Umbilical cord (tissue), 2 donors: ENCODE results near the gene CTPS1. TPM values are rescaled to one million over a fixed set of nuclear protein-coding genes. Genes with fewer than 3 reads are reported as not detected.

ENCODE experiments used
- DNase-seq: peaks from one replicate; pipeline ENCODE4 v3.0.0-alpha.2; 2015; ENCODE audit warnings: low spot score
- total RNA-seq: library from RNA; depleted of rRNA; stranded (reverse); fragments of >200 nt; gene quantifications from one replicate; pipeline ENCODE4 v1.2.3, GENCODE V29; 2014; ENCODE audit warnings: low replicate concordance; ENCODE audit not compliant: insufficient read depth

Gene CTPS1
- total RNA-seq, 1 donor from 2014 or later = 35.2 TPM

DNA sequence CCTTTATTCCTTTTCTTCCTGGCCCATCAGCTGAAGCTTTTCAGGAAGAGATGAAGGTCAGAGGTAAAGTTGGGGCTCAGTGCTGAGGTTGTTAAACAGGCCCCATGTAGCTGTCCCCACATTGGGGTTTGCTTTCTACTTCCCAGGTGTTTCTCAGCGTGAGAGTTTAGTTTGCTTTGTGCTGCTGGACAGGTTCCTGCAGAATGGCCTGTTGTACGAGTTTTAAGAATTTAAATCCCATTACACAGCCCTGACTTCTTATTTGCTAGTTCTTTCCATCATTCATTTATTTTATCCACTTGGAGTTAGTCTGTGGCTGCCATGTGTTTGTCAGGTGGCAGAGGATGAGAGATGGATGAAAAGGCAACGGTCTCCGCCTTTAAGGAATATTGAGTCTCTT, 19.2 kb downstream of the CTPS1 start:
- DNase-seq = no peak

DNA sequence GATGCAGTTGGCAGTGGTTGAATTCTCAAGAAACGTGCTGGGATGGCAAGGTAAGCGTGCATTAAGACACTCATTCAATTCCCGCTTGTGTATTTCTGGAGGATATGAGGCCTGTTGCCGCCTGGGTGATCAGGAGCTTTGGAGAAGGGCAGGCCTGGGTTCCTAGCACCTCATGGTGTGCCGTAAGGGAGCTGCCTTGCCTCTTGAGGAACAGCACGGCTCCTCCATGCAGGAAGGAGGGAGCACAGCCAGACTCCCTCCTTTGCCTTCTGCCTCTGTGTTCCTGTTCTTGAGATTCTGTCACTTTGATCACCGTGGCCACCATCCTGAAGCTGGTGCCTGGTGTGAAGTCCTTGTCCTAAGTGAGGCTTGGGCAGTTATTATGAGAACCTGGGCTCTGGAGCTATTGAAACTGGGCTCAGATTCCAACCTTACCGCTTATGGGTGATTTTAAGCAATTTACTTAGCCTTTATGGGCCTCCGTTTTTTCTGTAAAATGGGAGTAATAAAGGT, 23.7 kb downstream of the CTPS1 start:
- no peak for DNase-seq

DNA sequence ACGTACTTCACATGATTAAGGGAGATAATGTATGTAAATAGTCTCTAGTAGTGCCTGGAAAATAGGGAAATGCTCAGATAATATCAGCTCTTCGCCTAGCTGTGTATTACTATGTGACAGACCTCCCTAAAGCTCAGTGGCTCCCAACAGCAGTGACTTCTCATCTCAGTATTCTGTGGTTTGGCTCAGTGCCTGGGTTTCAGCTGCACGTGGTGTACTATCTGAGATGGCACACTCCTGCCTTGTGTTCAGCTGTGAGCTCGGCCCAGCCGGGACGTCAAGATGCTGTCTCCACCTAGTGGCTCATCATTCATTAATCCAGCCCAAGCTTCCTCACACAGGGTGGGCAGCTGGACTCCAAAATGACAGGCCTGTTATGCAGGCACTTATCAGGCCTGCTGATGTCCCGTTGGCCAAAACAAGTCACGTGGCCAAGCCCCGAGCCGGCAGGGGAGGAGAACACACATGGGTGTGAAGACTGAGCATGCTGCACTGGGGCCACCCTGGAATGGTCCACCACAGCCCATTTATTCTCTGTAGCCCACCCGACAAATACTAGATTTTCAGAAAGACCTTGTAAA, 24.2 kb downstream of the CTPS1 start:
- DNase-seq = peak; percentile 97

DNA sequence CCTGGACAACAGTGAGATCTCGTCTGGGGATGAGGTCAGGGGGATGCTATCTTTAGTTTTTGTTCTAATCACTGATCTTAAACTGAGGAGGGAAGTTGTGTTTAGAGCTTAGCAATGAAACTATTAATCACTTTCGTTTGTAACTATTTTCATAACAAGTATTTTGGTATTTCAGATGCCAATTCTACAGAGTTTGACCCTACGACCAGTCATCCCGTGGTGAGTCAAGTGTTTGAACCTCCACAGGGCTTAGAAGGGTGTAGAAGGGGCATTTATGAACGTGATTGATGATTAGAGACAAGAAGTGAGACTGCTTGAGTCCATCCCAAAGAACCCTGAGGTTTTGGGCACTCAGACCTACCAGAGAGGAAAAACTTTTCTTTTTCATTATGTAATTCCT, 26.4 kb downstream of the CTPS1 start:
- DNase-seq = no peak

DNA sequence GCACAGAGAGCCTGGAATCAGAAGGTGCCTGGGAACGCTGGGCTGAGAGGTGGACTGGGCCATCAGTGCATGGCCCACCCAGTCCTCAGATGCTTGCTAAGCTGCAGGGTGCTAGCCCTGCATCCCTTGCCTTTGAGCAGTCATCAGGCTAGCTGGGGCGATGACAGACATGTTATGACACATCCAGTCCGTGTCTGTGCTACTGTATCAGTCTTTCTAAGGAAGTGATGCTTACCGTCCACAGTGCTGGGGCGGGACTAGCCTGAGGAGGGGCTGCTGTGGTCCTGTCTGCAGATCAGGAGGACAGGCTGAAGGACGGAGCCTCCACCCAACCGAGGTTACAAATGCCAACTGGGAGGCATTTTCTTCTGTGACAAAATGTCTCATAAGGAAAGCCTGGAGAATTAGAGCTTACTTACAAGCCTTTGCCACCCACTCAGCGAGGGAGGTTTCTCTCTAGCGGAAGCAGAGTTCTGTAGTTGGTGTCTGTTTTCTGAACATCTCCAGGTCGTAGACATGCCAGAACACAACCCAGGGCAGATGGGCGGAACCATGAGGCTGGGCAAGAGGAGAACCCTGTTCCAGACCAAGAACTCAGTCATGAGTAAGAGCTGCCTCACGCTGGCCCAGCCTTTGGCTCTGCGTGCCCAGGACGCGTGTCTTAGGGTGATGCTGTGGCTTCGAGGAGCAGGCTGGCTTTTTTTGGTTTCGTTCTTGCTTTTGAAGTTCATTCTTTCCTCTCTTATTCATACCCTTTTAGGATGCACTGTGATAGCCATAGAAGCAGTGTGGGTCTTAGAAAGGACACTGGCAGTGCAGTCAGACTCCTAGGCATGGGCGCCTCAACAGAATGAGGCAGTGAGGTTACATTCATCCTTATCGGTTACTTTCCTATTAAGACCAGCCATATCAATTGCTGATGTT, 27.7 kb downstream of the CTPS1 start:
- no peak for DNase-seq

DNA sequence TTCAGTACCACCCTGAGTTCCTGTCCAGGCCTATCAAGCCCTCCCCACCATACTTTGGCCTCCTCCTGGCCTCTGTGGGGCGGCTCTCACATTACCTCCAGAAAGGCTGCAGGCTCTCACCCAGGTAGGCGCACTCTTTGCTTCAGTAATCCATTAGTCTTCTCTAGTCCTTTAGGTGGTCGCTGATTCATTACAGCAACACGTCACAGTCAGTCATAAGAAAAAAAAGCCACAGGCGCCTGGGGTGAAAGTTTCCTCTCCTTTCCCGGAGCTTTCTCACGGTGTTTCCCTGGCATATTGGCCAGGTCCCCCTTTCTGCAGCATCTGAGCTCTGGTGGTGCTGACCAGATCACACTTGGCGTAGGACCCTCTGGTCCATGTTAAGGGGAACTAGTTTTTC, 30.0 kb downstream of the CTPS1 start:
- no peak for DNase-seq

DNA sequence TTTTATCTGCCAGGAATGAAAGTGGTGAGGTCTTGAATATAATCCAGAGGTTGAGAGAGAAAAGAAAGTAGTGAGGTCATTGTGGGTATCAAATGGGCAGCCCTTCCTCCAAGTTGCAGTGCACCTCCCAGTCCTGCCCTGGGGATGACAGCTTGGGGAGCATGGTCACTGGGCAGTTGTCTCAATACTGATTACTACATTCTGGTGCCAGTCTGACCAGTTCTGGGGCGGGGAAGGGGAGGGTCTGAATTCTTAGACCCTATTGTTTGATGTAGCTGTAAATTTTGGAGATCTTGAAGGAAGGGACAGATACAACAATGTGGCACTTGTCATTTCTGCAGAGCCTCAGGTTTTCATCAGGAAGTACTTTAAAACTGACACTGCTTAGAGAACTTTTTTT, 30.8 kb downstream of the CTPS1 start:
- DNase-seq = no peak

DNA sequence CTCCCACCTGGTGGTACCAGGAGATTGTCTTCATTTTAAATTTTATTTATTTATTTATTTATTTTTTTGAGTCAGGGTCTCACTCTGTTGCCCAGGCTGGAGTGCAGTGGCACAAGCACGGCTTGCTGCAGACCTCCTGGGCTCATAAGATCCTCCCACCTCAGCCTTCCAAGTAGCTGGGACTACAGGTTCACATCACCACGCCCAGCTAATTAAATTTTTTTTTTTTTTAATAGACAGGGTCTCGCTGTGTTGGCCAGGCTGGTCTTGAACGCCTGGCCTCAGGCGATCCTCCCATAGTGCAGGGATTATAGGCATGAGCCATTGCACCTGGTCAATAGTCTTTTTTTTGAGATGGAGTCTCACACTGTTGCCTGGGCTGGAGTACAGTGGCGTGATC, 33.5 kb downstream of the CTPS1 start:
- DNase-seq = no peak

DNA sequence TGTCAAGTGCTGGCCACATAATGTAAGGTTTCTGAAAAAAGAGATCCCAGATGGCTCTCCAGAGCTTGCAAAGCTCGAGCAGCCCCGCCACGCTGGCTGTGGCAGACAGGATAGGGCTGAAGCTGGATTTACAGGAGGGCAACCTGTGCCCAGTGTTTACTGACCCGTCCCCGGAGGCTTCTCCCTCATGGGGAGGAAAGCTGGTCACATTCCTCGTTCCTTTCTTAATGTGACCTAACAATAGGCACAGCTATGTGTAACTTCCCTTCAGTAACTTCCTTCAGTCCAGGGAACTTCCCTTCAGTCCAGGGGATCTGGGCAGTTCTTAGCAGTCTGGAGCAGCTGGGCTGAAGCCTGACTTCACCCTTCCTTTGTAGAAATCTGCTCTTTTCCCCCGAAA, 34.3 kb downstream of the CTPS1 start:
- no peak for DNase-seq

DNA sequence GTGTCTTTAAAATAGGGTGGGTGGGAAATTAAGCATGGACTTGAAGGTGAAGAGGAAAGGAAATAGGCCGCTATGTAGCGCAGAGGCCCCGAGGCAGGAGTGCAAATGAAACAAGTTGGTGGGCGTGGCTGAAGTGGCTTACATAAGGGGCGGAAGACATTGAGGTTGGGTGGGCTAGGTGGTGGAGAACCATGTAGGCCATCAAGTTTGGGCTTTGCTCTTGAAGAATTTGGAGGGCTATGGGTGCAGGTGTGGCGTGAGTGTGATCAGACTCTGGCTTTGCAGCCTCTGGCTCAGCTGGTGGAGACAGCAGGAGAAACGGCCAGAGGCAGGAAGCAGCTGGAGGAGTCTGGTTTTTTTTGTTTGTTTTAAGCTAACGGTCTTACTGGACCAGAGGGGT, 35.4 kb downstream of the CTPS1 start:
- DNase-seq = no peak

DNA sequence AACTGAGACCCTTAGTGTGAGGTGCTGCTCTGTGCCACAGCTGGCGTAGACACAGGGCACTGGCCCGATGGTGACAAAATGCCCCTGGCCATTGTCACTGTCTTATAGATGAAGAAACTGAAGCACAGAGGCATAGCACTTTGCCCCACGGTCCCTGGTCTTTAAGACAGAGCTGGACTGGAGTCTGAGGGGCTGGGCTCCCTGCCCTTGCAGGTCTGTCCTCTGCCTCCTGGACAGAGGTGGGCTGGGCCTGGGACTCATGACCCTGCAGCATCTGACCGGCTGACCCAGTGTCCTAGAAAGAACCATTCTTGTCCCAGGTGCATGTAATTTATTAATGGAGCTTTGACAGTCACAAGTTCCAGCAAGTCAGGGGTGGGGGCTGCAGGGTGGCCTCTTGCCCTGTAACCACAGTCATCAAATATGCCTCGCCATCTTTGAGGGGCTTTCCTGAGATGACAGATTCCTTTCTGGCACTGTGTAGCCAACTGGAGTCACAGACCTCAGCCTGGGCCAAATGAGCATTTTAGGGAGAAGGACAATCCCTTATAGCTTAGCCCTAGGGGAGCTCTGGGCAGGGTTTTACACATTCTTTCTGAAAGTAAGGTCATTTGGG, 35.9 kb downstream of the CTPS1 start:
- no peak for DNase-seq

DNA sequence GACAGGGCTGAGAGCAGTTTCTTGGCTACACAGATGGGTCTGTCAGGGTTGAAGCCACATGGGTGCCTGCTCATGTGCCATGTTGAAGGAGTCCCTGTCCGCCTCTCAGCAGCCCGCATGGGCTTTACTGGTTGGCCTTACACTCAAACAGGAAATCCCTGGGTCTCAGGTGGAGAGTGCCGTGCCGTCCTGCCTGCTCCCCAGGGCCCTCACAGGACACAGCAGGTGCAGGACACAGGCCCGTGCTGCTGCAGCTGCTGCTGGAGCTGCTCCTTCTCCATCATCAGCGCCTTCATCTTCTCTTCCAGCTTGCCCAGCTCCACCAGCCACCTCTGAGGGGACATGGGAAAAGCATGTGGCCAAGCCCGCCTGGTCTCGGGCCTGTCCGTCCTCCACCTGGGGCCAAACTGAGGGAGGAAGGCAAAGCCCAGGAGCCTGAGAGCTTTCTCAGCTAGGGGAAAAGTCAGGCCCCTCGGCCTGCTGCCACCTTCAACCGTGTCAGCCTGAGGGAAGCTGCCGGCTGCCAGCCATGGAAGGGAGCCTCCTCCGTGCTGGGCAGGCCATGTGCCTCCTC, 36.5 kb downstream of the CTPS1 start:
- DNase-seq = no peak

DNA sequence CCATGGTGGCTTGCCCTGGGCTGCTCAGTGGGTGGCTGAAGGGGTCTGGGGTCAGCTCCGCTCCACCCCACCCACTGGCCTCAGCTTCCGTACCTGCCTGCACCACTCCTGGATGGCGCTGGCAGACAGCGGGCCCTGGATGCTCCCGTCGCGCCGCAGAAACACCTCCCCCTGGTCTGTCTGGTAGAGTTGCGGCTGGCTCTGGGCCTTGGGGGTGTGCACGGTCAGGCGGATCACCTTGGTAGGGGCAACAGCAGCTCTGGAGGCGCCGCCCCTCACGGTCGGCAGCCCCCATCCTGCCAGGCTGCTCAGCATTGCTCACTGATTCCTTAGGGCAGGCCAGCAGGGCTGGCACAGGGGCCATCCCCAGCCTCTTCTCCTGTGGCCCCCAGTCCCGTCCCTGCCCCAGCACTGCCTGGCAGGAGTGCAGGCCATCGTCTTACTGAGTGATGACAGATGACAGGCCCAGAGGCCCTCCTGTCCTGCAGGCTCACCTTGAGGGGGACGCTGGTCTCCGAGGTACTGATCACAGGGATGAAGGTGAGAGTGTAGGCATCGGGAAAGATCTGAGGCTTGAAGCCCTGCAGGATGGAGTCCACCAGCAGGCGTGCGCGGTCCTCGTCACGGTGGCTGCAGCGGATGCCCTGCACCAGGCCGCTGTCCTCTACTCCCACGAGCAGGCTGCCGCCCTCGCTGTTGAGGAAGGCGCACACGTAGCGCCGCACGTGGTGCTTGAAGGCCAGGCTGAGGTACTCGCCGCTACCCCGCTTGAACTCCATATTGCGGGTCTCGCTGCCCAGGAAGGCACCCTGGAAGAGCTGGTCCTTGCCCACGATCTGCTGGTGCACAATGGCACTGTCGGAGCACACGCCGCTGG, 37.9 kb downstream of the CTPS1 start:
- no peak for DNase-seq

DNA sequence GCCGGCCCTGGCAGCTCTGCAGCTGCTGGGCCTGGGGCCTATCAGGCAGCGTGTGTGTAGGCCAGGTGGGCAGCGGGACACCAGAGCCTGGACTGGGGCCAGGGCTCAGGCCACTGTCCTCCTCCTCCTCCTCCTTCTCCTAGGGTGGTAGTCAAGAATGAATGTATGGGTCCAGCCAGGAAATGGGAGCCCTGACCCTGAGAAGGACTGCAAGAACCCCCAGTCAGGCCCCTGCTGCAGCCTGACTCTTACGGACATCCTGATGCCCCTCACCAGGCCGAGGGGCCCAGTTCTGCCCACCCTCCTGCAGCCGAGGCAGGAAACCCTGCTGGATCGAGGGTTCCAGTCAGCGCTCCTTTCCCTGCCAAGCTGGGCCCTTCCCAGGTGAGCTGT, 38.5 kb downstream of the CTPS1 start:
- DNase-seq = no peak

DNA sequence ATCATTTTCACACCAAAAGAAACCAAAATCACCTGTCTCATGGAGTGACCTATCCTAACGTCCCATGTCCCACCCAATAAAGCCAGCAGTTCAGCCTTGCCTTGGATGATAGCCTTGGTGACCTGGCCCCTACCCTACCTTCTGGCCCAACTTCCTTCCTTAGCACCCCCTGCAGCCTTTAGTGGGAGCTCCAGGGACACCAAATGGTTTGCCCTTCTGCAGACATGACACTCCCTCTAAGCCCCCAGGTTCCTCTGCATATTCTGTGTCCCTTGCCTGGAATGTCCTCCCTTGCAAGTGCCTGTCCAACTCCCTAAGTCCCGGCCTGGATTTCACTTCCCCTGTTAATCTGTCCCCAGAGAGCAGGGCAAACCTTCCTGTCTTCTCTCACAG, 39.9 kb downstream of the CTPS1 start:
- no peak for DNase-seq

DNA sequence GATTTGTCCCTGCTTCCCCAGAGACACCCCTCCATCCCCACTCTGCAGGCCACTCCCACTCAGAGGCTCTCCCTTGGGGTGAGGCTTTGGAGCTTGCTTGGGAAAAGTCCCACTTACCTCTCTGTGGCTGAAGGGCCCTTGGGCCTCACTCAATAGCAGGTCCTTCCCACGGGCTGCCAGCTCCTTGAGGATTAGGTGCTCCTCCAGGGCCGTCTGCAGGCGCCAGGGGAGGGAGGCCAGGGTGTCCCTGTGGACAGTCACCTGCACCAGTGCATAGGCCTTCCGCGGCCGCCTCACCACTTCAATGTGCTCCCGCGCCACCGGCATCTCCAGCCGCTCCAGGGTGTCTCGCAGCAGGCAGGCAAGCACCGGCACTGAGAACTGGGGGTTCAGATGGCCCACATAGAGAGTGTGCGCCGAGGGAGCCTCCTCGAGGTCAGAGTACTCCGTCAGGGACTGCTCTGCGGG, 40.6 kb downstream of the CTPS1 start:
- DNase-seq = no peak

DNA sequence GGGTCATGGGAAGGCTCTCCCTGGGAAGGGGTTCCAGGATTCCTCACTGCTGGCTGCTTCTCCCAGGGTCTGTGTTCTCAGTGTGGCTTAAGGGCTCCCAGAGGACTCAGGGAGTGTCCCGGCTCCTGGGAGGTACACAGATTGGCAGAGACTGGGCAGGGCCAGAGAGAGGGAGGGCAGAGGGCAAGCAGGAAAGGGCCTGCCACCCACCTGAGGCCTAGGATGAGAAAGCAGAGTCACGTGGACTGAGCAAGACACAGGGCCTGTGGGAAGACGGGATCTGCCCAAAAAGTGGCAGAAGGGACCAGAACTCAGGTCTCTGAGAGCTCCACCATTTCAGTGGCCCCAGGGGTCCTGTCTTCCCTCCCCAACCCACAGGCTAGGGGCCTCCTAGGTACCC, 41.2 kb downstream of the CTPS1 start:
- DNase-seq = no peak

DNA sequence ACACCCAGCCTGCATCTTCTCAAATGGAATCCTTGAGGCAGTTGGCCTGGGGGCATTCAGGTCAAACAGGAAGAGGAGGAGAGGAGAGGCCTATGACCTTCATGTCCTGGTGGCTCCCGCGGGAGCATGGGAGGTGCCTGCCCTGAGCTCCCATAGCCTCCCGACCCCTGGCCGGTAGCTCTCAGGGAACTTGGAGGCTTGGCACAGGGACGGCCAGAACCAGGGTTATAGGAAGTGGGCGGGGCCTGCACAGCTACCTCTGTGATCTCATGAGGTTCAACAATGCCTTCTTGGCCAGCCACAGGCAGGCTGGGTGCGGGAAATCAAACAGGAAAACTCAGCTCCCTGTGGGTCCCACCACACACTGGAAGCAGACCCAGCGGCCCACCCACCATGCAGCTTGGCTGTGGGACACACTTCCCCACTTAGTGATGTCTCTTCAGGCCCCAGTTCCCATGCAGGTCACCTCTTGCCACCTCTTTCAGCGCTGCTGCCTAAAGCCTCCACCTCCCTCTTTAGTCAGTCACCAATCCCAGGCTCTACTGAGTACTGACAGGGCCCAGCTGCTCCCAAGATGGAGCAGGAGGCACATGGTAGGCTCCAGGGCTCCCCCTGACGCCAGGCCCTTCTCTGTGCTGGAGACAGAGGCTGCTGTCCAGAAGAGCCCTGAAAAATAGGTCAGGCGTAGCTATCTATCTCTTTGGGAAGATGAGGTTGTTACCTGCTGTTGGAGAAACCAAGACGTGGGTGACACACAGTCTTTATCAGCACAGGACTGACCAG, 42.2 kb downstream of the CTPS1 start, which contains the start of gene SLFNL1:
SLFNL1 (minus strand) TSS at position 200 of the 783 bp plus-strand sequence. CDS start 1,065 bp downstream, outside the sequence.
- peak; percentile 26 for DNase-seq

DNA sequence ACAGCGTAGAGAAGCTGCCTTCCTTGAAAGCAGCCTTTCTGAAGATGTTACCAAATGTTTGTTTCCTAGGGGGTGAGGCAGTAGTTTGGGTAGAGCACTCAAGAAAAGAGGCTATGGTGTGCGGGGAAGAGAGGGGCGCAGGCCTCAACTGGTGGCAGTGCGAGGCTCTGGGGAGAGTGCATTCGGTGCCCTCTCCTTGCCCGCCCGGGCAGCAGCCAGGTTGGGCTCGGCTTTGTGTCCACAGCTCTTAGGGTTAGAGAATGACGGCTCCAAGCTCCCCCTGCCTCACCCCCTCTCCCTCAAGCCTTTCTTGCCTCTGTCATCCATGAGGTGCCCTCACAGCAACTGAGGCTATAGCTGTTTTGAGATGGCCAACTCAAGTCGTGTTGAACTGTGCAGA, 42.9 kb downstream of the CTPS1 start:
- no peak for DNase-seq

DNA sequence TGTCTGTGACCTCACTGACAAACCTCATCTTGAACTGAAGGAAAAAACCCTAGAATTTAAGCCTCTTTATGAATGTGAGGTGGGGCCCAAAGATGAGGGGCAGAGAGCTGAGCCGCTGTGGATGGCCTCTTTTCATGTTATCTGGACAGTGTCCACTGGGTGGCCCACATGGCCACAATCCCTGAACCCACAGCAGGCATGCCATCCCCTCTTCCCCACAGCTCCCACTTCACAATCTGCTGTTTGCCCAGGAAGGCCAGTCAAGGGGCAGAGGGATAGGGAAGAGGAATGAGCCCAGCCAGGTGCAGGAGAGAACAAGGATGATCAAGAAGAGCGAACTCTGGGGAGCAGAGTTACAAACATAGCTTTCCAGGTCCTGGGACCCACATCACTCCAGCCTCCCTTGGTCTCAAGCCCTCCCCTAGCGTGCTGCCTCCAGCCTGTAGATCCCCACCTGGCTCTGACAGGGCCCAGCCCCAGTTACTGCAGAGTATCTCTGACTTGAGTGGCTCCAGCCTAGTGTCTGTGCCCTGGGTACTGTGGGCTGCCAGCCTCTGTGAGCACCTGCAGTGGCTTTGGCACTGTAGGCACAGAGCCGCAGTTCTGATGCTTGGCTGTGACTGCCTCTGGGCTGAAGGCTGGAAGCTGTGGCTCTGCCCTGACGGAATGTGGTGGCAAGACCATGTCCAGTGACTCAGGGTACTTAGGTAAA, 43.9 kb downstream of the CTPS1 start:
- no peak for DNase-seq
